ENCODE data around the gene ACAP2.

ACAP2 gene

DNA sequence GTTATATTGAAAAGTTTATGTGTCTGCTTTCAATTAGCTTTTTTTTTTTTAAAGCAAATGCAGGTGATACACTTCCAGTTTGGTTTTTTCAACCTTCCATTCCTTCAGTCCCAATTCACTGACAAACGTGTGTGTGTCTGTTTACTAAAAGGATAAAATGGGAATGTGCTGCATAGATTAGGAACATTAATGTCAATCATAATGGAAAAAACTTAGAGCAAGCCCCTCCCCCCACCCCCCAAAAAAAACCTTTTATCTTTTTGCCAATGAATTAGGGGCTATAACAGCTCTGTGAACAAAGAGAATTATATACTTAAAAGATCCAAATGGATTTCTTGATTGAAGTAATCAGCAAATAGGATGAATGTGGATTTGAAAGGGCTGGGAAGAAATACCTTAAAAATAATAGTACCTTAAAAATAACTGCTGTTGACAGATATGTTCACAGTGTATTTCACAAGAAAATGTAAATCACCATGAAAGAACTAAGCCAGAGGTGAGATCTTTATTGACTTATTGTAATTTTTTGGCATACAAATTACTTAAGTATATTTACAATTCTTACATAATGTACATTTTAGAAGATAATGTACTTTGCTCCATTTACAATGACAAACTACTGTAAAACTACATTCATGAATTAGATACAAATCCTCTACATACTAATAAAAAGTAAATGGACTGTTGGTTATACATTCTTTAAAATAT is 168.4 kb downstream of the ACAP2 start:
- CTCF ChIA-PET, result interaction anchor here (1.2 to 12.6 kb wide), 8 partner anchors 9 to 576 kb away, joined by 3 to 215 read pairs (median 5); no protein-coding TSS in a partner anchor
- no peak for DNase-seq (ENCODE audit: extremely low spot score)
- TF ChIP-seq, protein P1, sequence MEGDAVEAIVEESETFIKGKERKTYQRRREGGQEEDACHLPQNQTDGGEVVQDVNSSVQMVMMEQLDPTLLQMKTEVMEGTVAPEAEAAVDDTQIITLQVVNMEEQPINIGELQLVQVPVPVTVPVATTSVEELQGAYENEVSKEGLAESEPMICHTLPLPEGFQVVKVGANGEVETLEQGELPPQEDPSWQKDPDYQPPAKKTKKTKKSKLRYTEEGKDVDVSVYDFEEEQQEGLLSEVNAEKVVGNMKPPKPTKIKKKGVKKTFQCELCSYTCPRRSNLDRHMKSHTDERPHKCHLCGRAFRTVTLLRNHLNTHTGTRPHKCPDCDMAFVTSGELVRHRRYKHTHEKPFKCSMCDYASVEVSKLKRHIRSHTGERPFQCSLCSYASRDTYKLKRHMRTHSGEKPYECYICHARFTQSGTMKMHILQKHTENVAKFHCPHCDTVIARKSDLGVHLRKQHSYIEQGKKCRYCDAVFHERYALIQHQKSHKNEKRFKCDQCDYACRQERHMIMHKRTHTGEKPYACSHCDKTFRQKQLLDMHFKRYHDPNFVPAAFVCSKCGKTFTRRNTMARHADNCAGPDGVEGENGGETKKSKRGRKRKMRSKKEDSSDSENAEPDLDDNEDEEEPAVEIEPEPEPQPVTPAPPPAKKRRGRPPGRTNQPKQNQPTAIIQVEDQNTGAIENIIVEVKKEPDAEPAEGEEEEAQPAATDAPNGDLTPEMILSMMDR (IDR thresholded peaks at IDR 0.05; ENCODE audit: control extremely low read depth, extremely low read depth, low read depth, missing control alignments), result no peak
- POLR2A ChIA-PET, result no interaction called here

DNA sequence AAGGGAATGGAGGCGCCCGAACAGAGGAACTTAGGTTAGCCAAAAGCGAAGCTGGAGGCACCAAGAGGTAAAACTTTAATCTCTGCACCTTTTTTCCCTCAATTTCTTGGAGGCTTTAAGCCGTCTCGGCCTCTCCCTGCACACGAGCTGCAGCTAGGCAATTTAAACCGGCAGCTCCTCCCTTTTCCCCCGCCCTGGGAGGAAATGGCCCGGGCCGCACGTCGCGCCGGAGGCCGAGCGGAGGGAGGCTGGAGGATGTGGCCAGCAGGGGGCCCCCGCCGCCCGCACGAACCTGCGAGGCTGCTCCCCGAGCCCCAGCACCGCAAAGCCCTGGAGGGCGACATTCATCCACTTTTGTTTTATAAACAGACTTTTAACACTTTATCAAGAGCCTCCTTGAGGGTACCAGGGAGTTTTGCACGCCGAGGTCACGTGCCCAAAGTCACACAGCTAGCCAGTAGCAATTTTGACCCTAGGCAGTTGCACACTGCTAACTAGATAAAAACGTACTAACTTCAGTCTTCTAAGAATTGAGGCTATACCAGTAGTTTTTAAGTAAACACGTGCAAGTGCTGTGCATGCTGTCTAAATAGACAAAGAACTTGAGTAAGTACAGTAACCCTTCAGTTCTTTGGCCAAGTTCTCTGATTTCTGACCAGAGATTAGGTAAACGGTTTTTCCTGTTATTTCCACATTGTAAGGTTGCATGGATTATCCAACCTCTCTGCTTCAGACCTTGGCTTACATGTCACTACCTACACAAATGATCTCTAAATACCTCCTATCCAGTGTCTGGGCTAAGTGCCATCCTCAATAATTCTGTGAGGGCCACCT is 171.2 kb downstream of the ACAP2 start:
- TF ChIP-seq, protein P1 (IDR thresholded peaks at IDR 0.05; ENCODE audit: control extremely low read depth, extremely low read depth, low read depth, missing control alignments), result peak; percentile 93
- POLR2A ChIA-PET, result interaction anchor here (1.2 kb wide), 1 partner anchor 171 kb away, joined by 3 read pairs; the partner anchor contains the start of gene ACAP2
- CTCF ChIA-PET, result interaction anchor here (0.6 to 12.6 kb wide), 67 partner anchors 10 to 644 kb away, joined by 3 to 215 read pairs (median 4); partner anchors contain the start of genes ACAP2, LSG1 and PPP1R2
- peak; percentile 91 for DNase-seq (ENCODE audit: extremely low spot score)

DNA sequence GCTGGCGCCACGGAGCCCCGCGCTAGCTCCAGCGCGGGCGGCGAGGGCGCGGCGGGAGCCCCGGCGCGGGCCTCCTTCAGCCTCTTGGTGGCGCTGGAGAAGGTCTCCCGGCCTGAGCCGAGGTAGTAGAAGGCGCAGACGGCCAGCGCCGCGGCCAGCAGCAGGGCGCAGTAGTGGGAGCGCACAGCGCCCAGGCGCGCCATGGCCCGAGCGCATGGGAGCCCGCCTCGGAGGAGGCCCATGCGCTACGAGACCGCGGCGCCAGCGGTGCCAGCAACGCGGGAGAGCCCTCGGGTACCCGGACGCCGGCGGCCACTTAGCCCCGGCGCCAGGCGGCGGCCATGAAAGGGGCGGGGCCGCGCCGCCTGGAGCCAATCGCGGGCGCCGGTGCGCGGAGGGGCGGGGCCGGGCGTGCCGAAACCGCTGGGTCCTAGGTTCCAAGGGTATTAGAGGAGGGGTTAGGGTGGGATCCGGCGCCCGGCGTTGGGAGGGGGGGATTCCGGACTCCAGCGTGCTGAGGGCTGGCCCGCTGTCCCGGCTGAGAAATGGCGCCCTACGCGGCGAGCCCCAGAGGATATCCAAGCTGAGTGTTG is 171.9 kb downstream of the ACAP2 start, which contains the start of gene XXYLT1:
Gene XXYLT1, minus strand, starts transcription at position 343 of the 593 bp plus-strand sequence. Its CDS starts 101 bp downstream, at position 242.
- CTCF ChIA-PET, result interaction anchor here (0.6 to 12.6 kb wide), 78 partner anchors 9 to 645 kb away, joined by 3 to 215 read pairs (median 4); partner anchors contain the start of genes ACAP2, LSG1, PPP1R2 and TMEM44
- TF ChIP-seq, protein P1 (IDR thresholded peaks at IDR 0.05; ENCODE audit: control extremely low read depth, extremely low read depth, low read depth, missing control alignments), result peak; percentile 82
- POLR2A ChIA-PET, result interaction anchor here (1.2 kb wide), 1 partner anchor 172 kb away, joined by 3 read pairs; the partner anchor contains the start of gene ACAP2
- DNase-seq (ENCODE audit: extremely low spot score), result peak; percentile 91

DNA sequence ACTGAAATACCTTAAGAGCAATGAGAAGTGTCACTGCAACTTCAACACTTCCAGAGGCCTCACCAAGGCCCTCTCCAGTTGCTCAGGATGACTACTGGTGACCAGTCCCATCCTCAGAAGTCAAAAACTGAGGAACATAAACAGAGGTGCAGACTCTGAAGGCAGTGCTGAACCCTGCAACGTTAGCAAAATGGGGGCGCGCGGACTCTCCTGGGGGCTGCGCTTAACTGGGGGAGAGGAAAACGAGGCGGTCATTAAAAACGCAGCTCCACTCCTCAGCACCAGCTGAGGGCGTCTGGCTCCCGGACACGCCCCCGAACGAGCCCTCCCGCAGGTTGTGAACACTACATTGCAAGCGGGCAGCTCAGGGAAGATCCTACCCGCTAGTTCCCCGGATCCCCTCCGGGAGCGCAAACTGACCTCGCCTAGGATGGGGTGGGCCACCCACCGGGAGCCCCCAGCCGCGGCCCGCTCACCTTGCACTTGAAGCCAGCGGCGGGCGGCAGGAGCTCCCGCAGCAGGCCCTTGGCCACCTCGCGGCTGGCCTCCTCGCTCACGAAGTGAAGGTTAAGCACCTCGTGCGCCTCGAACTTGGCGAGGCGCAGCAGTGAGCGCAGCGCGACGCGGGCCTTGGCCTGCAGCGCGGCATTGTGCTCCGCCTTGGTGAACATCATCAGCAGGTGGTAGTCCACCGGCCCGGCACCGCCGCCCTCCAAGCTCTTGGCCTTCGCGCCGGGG is 172.6 kb downstream of the ACAP2 start:
- POLR2A ChIA-PET, result interaction anchor here (0.6 kb wide), 1 partner anchor 21 kb away, joined by 3 read pairs; no protein-coding TSS in a partner anchor
- peak; percentile 53 for DNase-seq (ENCODE audit: extremely low spot score)
- TF ChIP-seq, protein P1 (IDR thresholded peaks at IDR 0.05; ENCODE audit: control extremely low read depth, extremely low read depth, low read depth, missing control alignments), result peak; percentile 12
- CTCF ChIA-PET, result interaction anchor here (0.7 to 12.6 kb wide), 43 partner anchors 8 to 637 kb away, joined by 3 to 215 read pairs (median 5); partner anchors contain the start of genes ACAP2, LSG1, PPP1R2 and TMEM44

DNA sequence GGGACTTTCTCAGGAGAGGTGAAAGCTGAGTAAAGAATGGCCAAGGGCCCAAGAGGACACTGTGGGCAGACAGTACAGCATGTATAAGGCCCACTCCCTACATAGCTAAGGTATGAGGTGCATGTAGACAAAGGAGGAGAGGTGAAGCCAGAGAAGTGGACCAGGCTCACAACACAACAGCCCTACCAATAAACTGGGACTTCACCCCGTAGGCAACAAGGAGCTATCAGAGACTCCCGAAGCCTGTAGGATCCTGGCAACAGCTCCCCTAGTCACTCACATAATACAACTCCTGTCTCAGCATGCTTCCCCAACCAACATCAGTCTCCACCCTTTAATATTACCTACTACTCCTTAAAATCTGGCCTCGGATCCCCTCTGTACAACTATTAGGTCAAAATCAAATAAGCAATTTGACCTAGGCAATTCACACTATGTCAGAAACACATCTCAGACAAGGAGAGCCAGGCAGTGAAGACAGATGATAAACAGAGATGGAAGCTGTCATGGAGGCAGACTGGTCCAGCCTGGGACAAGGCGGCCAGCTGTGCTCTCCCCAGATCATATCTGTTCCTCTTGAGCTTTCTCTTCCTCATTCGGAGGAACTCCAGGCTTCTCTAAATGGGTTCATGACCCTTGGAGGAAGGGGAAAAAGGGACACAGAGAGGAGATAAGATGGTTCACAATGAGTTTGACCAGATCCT is 173.3 kb downstream of the ACAP2 start:
- DNase-seq (ENCODE audit: extremely low spot score), result no peak
- TF ChIP-seq, protein P1 (IDR thresholded peaks at IDR 0.05; ENCODE audit: control extremely low read depth, extremely low read depth, low read depth, missing control alignments), result no peak
- CTCF ChIA-PET, result interaction anchor here (0.8 to 12.6 kb wide), 21 partner anchors 8 to 636 kb away, joined by 3 to 215 read pairs (median 7); partner anchors contain the start of genes LSG1, PPP1R2 and TMEM44
- POLR2A ChIA-PET, result interaction anchor here (0.6 kb wide), 1 partner anchor 20 kb away, joined by 3 read pairs; no protein-coding TSS in a partner anchor
